GM21447 (cell line): ENCODE data around the gene ZNF224.

Source experiments
- ATAC-seq: cut with Tn5 transposase; IDR thresholded peaks from one replicate; pipeline ENCODE4 v1.9.1; 2021; ENCODE audit not compliant: unreplicated experiment

Gene ZNF224

DNA sequence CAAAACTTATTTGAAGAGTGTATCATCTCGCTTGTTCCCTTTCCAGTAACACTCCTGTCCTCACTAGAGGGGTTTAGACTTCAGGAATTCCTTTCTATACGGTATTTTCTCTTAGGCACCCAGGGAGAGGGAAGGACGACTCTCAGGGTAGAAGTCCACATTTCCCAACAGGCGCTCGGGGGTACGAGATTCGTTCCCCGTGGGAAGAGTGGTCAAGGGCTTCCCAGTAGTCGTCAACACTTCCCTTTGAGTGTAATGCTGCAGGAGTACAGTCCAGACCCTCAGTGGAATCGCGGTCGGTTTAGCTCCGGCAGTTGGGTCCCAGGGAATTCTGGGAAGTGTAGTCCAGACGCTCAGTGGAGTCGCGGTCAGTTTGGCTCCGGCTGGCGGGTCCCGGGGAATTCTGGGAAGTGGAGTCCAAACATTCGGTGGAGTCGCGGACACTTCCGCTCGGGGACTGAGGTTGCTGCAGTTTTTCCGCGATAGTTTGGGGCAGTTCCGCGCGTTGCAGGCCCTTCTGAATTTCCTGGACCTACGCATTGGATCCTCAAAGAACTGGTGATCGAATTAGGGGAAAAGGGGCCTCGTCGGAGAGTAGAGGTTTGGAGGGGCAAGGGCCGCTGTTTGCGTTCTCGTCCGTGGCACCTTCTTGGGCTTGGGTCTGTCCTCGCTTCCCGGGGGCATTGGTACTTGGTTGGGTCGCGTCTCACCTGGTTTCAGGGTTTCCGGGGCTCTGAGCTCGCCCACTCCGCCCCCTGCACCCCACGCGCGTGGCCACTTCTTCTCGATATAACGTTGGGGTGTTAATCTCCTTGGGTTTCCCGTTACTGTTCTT is at the start of gene ZNF224:
Gene ZNF224, plus strand, starts transcription at position 431 of the 835 bp plus-strand sequence. CDS start 3,513 bp downstream, outside the sequence.
- ATAC-seq, result peak; percentile 88

DNA sequence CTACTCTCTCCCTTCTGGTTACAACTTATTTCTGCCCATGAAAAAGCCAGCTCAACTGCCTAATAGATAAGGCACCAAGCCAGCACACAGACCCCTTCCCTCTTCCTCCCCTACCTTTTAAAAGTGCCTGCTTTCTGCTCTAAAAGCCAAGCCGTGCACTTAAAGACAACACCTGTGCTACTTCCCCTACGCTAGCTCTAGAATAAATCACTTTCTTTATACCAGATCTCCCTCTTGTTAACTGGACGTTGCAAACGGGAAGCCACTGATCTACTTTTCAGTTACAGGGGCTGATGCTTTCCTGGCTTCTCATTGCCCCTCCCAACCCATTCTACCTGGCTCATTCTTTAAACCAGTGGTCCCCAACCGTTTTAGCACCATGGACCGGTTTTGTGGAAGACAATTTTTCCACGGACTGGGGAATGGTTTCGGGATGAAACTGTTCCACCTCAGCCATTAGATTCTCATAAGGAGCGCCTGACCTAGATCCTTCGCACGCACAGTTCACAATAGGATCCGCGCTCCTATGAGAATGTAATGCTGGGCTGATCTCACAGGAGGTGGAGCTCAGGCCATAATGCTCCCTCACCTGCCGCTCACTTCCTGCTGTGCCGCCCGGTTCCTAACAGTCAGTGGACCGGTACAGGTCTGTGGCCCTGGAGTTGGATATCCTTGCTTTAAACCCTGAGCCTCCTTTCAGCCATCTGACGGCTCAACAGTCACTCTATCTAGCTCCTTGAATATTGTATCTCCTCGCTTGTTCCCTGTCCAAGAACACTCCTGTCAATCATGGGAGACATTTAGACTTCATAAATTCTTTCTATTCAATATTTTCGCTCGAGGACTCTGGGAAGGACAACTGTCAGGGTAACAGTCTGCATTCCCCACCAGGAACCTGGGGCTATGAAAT is 43.2 kb upstream of the ZNF224 start:
- no peak for ATAC-seq

DNA sequence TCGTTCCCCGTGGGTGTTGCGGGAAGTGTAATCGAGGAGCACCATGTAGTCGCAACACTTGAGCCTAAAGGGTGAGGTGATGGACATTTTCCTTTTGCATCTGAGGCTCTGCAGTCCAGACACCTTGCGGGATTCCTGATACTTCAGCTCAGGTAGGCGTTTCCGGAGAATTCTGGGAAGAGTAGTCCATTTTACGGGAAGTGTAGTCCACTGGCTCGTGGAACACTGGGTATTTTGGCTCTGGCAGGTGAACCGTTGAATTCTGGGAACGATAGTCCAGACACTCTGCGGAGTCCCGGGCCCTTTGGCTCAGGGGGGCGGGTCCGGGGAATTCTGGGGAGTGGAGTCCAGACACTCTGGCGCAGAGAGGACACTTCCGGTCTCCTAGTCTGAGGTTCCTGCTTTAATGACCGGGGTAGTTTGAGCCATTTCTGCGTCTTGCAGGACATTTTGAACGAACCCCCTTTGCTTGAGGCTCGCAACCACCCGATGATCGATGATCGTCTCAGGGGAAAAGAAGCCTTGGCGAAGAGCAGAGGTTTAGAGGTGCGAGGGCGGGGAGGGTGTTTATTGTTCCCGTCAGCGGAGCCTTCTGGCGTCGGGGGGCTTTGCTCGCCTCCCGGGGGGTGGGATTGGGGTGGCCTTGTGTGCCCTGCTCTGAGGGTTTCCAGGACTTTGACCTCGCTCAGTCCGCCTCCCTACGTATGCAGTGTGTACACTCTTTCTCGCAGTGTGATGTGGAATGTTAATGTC is 42.3 kb upstream of the ZNF224 start, which contains the start of gene ZNF223:
Gene ZNF223, plus strand, starts transcription at position 387 of the 753 bp plus-strand sequence. CDS start 3,141 bp downstream, outside the sequence.
- ATAC-seq, result peak; percentile 61

DNA sequence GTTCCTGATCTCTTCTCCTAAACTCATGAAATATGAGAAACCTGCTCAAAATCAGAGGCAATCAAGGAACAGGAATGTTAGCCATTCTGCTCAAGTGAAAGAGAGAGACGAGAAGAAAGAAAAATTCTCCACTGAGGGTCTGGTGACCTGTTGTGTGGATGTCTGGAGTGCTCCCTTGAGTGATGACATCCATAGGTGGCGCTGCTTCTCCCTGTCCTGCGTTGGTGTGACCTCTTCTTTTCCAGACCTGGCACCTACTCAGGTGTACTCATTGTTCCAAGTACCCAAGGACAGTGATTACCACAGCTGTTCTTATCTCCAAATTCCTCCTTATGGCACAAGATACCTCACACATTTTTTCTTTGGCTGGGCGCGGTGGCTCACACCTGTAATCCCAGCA is 38.3 kb upstream of the ZNF224 start:
- ATAC-seq, result no peak

DNA sequence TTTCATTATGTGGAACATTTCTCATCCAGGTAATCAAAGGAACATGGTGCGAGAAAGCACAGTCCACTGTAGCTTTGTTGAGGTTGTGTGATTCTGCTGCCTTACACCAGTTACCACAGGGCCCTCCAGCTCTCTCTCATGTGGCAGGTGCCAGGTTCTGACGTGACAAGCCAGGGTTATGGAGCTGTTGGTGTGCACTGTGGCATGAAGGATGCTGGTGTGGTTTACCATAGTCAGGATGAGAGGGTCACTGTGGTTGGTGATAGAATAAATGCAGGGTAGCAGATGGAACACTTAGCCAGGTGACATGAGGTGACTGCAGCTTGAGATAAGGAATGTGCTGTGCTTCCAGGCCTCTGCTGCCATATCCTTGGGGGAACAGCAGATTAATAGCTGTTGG is 34.9 kb upstream of the ZNF224 start:
- ATAC-seq, result no peak

DNA sequence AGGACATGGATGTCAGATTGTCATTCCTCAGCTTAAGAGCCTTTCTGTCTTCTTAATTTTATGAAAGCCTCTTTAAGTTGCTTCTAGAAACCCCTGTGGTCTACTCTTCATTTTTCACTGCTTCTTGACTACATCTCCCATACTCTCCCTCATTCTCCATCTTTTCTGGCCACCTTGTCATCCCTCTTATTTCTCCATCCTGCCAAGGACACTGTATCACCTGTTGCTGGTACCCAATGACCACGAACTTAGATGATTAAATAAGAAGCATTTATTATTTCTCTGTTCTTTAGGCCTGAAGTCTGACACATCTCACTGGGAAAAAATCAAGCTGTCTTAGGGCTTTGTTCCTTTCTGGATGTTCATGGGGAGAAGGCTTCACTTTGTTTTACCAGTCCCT is 33.1 kb upstream of the ZNF224 start:
- no peak for ATAC-seq

DNA sequence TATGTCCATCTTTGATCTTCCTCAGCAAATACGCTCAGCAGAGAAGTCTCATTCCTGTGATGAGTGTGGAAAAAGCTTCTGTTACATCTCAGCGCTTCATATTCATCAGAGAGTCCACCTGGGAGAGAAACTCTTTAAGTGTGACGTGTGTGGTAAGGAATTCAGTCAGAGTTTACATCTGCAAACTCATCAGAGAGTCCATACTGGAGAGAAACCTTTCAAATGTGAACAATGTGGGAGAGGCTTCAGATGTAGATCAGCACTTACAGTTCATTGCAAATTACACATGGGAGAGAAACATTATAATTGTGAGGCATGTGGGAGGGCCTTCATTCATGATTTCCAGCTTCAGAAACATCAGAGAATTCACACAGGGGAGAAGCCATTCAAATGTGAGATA is 27.9 kb upstream of the ZNF224 start:
- no peak for ATAC-seq

DNA sequence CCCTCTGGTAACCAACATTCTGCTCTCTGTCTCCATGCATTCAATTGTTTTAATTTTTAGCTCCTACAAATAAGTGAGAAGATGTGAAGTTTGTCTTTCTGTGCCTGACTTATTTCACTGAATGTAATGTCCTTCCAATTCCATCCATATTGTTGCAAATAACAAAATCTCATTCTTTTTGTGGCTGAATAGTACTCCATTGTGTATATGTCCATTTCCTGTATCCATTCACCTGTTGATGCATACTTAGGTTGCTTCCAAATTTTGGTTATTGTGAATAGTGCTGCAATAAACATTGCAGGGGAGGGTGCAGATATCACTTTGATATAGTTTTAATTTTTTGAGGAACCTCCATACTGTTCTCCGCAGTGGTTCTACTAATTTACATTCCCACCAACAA is 24.7 kb upstream of the ZNF224 start:
- ATAC-seq, result no peak

DNA sequence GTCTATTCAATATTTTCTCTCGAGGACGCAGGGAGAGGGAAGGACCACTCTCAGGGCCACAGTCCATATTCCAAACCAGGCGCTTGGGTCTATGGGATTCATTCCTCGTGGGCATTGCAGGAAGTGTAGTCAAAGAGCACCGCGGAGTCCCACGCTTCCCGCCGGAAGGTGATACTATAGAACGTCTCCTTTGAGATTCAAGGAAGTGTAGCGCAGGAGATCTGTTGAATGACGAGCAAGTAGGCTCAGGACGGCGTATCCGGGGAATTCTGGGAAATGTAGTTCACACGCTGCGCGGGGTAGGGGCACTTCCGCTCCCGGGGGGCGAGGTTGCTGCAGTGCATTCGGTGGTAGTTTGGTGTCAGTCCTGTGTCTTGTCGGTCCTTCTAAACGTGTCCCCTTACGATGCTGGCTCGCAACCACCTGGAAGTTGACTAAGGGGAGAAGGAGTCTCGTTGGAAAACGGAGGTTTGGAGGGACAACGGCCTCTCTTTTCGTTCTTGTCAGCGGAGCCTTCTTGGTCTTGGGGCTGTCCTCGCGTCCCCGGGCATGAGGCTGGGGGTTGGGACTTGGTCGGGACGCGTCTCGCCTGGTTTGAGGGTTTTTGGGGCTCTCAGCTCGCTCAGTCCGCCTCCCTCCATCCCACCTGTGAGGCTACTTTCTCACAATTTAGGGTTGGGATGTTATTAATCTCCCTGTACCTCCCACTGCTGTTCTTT is 22.2 kb upstream of the ZNF224 start, which contains the start of gene ZNF284:
Gene ZNF284, plus strand, starts transcription at position 336 of the 719 bp plus-strand sequence. CDS start 4,231 bp downstream, outside the sequence.
- peak; percentile 98 for ATAC-seq

DNA sequence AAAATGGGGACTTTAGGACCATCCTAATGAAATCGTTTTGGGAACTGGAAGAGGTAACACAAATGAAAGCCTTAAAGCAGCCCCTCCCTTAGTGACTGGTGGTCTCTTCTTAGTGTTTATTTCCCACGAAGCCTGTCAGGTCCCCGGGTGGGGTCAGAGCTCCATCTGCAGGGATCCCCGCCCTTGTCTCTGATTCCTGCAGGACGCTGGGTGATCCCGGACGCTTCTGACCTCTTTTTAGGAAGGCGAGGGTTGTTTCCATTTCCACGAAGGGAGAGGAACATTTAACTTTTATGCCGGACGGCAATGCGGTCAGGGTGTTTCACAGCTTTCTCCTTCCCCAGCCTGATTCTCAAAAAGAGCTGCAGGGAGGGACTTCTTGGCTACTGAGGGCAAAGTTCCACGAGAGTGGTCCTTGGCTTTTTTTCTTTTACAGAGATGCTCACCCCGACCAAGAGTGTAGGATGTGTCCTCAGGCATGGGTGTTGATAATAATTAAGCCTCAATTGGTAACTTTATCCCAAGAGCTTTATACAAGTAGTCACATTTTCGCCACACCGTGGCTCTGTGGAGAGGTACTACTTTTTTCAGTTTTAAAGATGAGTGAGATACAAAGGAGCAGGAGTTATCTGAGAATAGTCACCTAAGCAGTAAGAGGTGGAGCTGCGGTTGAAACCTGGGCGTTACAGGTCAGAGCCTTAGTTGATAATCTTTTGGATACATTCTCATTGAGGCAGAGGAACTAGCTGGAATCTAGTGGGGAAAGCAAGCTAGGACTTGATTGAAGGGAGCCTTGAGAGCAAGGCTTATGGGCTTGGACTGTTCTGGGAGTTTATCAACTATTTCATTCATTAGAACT is 21.4 kb upstream of the ZNF224 start:
- no peak for ATAC-seq

DNA sequence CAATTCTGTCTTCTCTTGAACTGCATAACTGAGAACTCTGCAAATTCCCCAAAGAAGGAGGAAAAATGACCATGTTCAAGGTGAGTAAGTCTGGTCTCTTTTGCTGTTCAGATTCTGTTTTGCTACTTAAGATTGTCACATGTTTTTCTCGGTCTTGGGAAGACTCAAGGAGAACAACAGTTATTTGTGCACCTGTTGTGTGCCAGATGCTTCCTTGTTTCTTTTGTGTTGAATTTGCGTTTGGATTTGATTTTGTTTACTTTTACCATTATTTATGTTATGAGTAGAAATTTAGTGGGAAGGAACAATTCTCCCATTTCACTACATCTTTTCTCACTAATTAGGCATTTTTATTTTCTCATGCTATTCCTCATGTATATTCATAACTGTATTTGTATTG is 17.8 kb upstream of the ZNF224 start:
- no peak for ATAC-seq

DNA sequence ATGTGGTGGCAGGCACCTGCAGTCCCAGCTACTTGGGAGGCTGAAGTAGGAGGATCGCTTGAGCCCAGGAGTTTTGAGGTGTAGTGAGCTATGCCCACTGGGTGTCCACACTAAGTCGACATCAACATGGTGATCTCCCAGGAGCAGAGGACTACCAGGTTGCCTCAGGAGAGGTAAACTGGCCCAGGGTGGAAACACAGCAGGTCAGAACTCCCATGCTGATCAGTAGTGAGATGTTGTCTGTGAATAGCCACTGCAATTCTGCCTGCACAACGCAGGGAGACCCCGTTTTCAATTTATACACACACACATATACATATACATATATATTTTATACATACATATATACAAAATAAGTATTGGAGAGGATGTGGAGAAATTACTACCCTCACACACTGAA is 2.1 kb upstream of the ZNF224 start:
- ATAC-seq, result no peak

DNA sequence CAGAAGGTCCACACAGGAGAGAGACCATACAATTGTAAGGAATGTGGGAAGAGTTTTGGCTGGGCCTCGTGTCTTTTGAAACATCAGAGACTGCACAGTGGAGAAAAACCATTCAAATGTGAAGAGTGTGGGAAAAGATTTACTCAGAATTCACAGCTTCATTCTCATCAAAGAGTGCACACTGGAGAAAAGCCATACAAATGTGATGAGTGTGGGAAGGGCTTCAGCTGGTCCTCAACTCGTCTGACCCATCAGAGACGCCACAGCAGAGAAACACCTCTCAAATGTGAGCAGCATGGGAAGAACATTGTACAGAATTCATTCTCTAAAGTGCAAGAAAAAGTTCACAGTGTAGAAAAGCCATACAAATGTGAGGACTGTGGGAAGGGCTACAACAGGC is 13.6 kb downstream of the ZNF224 start:
- ATAC-seq, result no peak

DNA sequence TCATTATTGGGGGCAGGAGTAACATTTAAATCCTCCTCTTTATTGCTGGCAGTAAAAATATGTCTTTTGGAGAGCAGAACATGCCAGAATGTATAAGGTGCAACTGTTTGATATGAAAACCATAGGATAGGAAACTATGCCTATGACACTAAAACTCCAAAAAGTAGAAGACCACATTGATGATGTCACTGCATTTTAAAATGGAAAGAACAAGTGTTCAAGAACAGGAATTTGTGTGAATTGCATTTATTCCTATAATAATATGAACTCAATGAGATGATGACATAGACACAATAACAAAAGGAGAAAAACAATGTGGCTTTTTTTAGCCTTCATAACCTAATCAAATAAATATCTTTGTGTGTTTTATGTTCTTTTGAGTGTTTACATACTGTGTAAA is 15.3 kb downstream of the ZNF224 start:
- no peak for ATAC-seq

DNA sequence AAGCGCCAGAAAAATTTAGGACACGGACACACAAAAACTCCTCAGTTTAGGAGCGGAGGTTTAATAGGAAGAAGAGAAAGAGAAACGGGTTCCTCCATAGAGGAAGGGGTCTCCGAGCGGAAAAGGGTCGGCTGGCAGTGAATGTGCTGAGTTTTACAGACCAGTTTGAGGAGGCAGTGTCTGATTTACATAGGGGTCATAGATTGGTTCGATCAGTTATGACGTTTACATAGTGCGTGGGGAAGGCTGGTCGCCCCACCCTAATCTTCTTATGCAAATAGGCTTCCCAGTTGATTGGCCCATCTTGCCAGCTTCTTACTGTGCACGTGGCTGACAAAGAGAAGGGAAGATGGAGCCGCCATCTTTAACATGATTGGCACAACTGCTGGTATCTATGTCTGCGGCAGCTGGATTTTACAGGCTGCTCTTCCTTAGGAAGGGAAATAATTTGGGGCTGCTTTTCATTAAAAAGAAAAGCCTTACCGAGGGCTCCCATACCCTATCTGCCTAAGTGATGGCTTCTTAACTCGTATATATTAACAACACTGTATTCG is 17.8 kb downstream of the ZNF224 start:
- ATAC-seq, result no peak

DNA sequence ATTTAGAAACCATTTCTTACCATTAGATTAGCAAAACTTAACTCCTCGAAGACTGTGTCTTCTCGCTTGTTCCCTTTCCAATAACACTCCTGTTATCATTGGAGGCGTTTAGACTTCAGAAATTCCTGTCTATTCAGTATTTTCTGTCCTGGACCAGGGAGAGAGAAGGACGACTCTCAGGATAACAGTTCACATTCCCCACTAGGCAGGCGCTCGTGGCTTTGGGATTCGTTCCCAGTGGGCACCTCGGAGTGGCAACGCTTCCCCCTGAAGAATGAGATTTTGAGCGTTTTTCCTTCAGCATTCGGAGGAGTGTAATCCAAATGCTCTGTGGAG is 18.6 kb downstream of the ZNF224 start:
- ATAC-seq, result no peak

DNA sequence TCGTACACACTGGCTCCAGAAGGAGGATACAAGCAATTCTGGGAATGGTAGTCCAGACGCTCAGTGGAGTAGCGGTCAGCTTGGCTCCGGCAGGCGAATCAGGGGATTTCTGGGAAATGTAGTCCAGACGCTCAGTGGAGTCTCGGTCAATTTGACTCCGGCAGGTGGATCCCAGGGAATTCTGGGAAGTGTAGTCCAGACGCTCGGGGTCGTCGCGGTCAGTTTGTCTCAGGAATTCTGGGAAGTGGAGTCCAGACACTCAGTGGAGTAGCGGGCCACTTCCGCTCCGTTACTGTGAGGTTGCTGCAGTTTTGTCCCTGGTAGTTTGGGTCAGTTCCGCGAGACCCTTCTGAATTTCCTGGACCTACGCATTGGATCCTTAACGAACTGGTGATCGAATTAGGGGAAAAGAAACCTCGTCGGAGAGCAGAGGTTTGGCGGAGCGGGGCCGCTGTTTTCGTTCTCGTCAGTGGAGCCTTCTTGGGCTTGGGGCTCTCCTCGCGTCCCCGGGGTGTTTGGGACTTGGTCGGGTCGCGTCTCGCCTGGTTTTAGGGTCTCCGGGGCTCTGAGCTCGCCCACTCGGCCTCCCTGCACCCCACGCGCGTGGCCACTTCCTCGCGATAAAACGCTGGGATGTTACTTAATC is 19.1 kb downstream of the ZNF224 start, which contains the start of gene ZNF225:
Gene ZNF225, plus strand, starts transcription at position 262 of the 646 bp plus-strand sequence. CDS start 2,429 bp downstream, outside the sequence.
- peak; percentile 84 for ATAC-seq

DNA sequence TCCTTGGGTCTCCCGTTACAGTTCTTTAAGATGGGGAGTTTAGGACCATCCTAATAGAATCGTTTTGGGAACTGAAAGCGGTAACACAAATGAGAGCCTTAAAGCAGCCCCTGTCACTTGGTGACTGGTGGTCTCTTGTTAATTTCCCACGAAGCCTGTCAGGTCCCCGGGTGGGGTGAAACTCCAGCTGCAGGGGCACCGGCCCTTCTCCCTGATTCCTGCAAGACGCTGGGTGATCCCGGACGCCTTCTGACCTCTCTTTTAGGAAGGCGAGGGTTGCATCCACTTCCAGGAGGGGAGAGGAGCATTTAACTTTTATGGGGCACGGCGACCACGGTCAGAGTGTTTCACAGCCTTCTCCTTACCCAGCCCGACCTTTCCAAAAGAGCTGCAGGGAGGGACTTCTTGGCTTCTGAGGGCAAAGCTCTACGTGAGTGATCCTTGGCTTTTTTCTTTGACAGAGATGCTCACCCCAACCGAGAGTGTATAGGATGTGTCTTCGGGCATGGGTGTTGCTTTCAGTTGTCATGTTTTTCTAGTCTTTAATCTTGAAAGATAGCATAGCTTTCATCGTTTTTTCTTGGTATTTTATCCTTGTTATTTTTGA is 19.7 kb downstream of the ZNF224 start:
- ATAC-seq, result peak; percentile 5
